ENCODE data around the gene OLIG2.

GRCh38 chr21:33031152-33031911 is 5.6 kb downstream of the OLIG2 start:
- TF ChIP-seq REST (IDR thresholded peaks at IDR 0.05; ENCODE audit: low read depth) (no peak), POLR2AphosphoS5 (IDR thresholded peaks at IDR 0.05; ENCODE audit: low read depth, low read length) (no peak), CTCF (IDR thresholded peaks at IDR 0.05 in 2 of 3, conservative IDR thresholded peaks at IDR 0.05 in 1 of 3; ENCODE audit: borderline replicate concordance in 1 of 3, insufficient read depth in 1 of 3, low read depth in 2 of 3, low read length in 2 of 3) (no peak), RAD21 (IDR thresholded peaks at IDR 0.05; ENCODE audit: low read depth) (no peak), ZNF274 (IDR thresholded peaks at IDR 0.05; ENCODE audit: low read depth, low read length) (no peak), YY1 (IDR thresholded peaks at IDR 0.05; ENCODE audit: extremely low read depth, insufficient replicate concordance, low read depth, low read length) (no peak), EZH2phosphoT487 (IDR thresholded peaks at IDR 0.05; ENCODE audit: borderline replicate concordance) (no peak), EZH2 (IDR thresholded peaks at IDR 0.05) (no peak)
